Endothelial cell of umbilical vein (primary cell): ENCODE results near the gene ADAMTSL2. TPM values are rescaled to one million over a fixed set of nuclear protein-coding genes. Genes with fewer than 3 reads are reported as not detected.

ENCODE experiments used
- BruUV-seq: library from RNA; stranded (reverse); fragments of 400-500 nt; replicated peaks from 2 replicates; lab custom pipeline; 2021; lab: Mats Ljungman, UMichigan
- CTCF ChIA-PET: fragments of 300-600, 350-600 bp; sonication (Branson Sonifier 250); formaldehyde crosslinking; loops from one replicate; lab custom pipeline; 2021; ENCODE audit warnings: antibody characterized with exemption, inconsistent platforms; lab: Charles Lee
- POLR2A ChIA-PET: fragments of 300-600, 350-600 bp; sonication (Branson Sonifier 250); formaldehyde crosslinking; loops from one replicate; lab custom pipeline; 2021; ENCODE audit warnings: antibody characterized with exemption, inconsistent platforms; lab: Charles Lee
- DNase-seq: peaks from one replicate; pipeline ENCODE4 v3.0.0-alpha.2; 2011; ENCODE audit warnings: low read depth, low spot score
- FAIRE-seq: peaks from 2 replicates; lab custom pipeline; 2011; peaks lifted over from hg19 to GRCh38; lab: Jason Lieb, UNC
- H2AFZ ChIP-seq: 2 replicates; pipeline ENCODE4 v1.6.0; 2012; ENCODE audit warnings: low read depth, low read length, control low read depth, inconsistent platforms
- H3K27ac ChIP-seq: 2 replicates; pipeline ENCODE4 v1.5.1; 2011; ENCODE audit warnings: low read depth, mild to moderate bottlenecking, control low read depth, low read length, moderate library complexity; ENCODE audit not compliant: insufficient read depth
- H3K27me3 ChIP-seq, 2 experiments: 2 replicates each; pipeline versions ENCODE4 v1.6.0 to v1.6.1; 2011; ENCODE audit warnings: low read length in 2 of 2, mixed read lengths in 1 of 2; ENCODE audit not compliant: control insufficient read depth in 2 of 2, insufficient read depth in 2 of 2
- H3K36me3 ChIP-seq, 2 experiments: 2 replicates in 1 of 2; 3 replicates in 1 of 2; pipeline ENCODE4 v1.5.1; 2011; ENCODE audit warnings: low read length in 2 of 2, mild to moderate bottlenecking in 1 of 2, moderate library complexity in 1 of 2; ENCODE audit not compliant: control insufficient read depth in 2 of 2, insufficient read depth in 2 of 2; ENCODE audit errors: extremely low read depth in 1 of 2
- H3K4me1 ChIP-seq: 3 replicates; pipeline ENCODE4 v1.5.1; 2011; ENCODE audit warnings: mild to moderate bottlenecking, low read length; ENCODE audit not compliant: control insufficient read depth, insufficient read depth; ENCODE audit errors: extremely low read depth
- H3K4me2 ChIP-seq: 2 replicates; pipeline ENCODE4 v1.6.1; 2011; ENCODE audit warnings: low read length, control low read depth, mixed read lengths; ENCODE audit not compliant: insufficient read depth
- H3K4me3 ChIP-seq, 3 experiments: fragments of 200-600 bp in 1 of 3; sonication (generic), shearing (Covaris generic) in 1 of 3; replicated peaks in 1 of 3; 2 replicates each; pipeline ENCODE4 v1.5.1; 2011 to 2016; ENCODE audit warnings: control low read depth in 3 of 3, low read length in 3 of 3, mild to moderate bottlenecking in 2 of 3, inconsistent platforms in 1 of 3, low read depth in 1 of 3, moderate library complexity in 1 of 3; ENCODE audit not compliant: insufficient read depth in 1 of 3
- H3K79me2 ChIP-seq: 2 replicates; pipeline ENCODE4 v1.6.0; 2012; ENCODE audit warnings: low read length, inconsistent platforms; ENCODE audit not compliant: control insufficient read depth, insufficient read depth
- H3K9ac ChIP-seq: replicated peaks from 2 replicates; pipeline ENCODE3; 2011; ENCODE audit warnings: low read length, control low read depth; ENCODE audit not compliant: insufficient read depth; ENCODE audit errors: extremely low read depth
- H3K9me1 ChIP-seq: replicated peaks from 3 replicates; pipeline ENCODE4 v1.6.0; 2011; ENCODE audit warnings: mild to moderate bottlenecking, low read length; ENCODE audit not compliant: control insufficient read depth, insufficient read depth; ENCODE audit errors: extremely low read depth
- H3K9me3 ChIP-seq: replicated peaks from 2 replicates; pipeline ENCODE4 v1.5.1; 2012; ENCODE audit warnings: low read length, inconsistent platforms; ENCODE audit not compliant: control insufficient read depth, insufficient read depth
- H4K20me1 ChIP-seq: replicated peaks from 2 replicates; pipeline ENCODE3; 2011; ENCODE audit warnings: mild to moderate bottlenecking, low read length; ENCODE audit not compliant: control insufficient read depth, insufficient read depth; ENCODE audit errors: extremely low read depth
- CTCF ChIP-seq, 2 donors: IDR thresholded peaks; 1 replicate in 1 of 2; 2 replicates in 1 of 2; pipeline ENCODE4 v1.5.1; 2011; ENCODE audit warnings: low read length in 2 of 2, mild to moderate bottlenecking in 2 of 2, moderate library complexity in 2 of 2, control low read depth in 1 of 2, inconsistent platforms in 1 of 2, low read depth in 1 of 2; ENCODE audit not compliant: insufficient read depth in 1 of 2; ENCODE audit errors: extremely low read depth in 1 of 2
- EZH2 ChIP-seq: IDR thresholded peaks from 2 replicates; pipeline ENCODE4 v1.6.1; 2012; ENCODE audit warnings: borderline replicate concordance, low read depth, mild to moderate bottlenecking, moderate library complexity, low read length, inconsistent platforms; ENCODE audit not compliant: severe bottlenecking
- FOS ChIP-seq: IDR thresholded peaks from 2 replicates; pipeline ENCODE4 v1.6.1; 2011; ENCODE audit warnings: mild to moderate bottlenecking, low read length, moderate library complexity, borderline replicate concordance; ENCODE audit not compliant: insufficient read depth
- GATA2 ChIP-seq: IDR thresholded peaks from 2 replicates; pipeline ENCODE4 v1.7.0; 2011; ENCODE audit warnings: low read depth, mild to moderate bottlenecking, moderate library complexity, mixed read lengths, low read length; ENCODE audit not compliant: insufficient read length, insufficient read depth
- JUN ChIP-seq: IDR thresholded peaks from 2 replicates; pipeline ENCODE4 v1.6.1; 2011; ENCODE audit warnings: borderline replicate concordance, low read depth; ENCODE audit not compliant: insufficient read length, insufficient read depth
- MAX ChIP-seq: IDR thresholded peaks from 2 replicates; pipeline ENCODE4 v1.6.1; 2011; ENCODE audit not compliant: insufficient read depth, insufficient read length
- MYC ChIP-seq: IDR thresholded peaks from one replicate; pipeline ENCODE4 v1.6.1; 2011; ENCODE audit warnings: mild to moderate bottlenecking, low read depth, low read length
- POLR2A ChIP-seq: IDR thresholded peaks from 2 replicates; pipeline ENCODE4 v1.6.1; 2012; ENCODE audit warnings: low read depth, mild to moderate bottlenecking, control low read depth, low read length
- POLR2AphosphoS5 ChIP-seq: IDR thresholded peaks from 2 replicates; pipeline ENCODE4 v1.6.1; 2012; ENCODE audit warnings: low read depth, mild to moderate bottlenecking, control low read depth, low read length, moderate library complexity; ENCODE audit not compliant: insufficient read depth
- dilution Hi-C: fragments of 300-500 bp; cut with MboI; formaldehyde crosslinking; loops from one replicate; pipeline ENCODE4 v1.15.0; 2019; ENCODE audit warnings: low sequenced_read_pairs; ENCODE audit not compliant: extremely low pct_ligation_motif_present
- intact Hi-C: fragments of 100-400 bp; cut with micrococcal nuclease; formaldehyde crosslinking; loops from one replicate; pipeline ENCODE4 v1.10.0; 2022
- polyA plus RNA-seq, 4 experiments: library from polyadenylated mRNA; depleted of rRNA in 3 of 4; stranded (reverse) in 3 of 4; unstranded in 1 of 4; fragments of >200 nt; gene quantifications; 2 replicates each; pipeline versions ENCODE4 v1.2.1 to v1.2.3, GENCODE V29; 2011 to 2012; ENCODE audit warnings: missing spikeins in 1 of 4
- total RNA-seq: library from RNA; stranded (reverse); gene quantifications from 2 replicates; pipeline ENCODE4 v1.2.3, GENCODE V29; 2021

ADAMTSL2 gene
- total and polyA plus RNA-seq, 2 donors (not counting 3 experiments of a cell fraction or from before 2014, with no cell fraction given): not detected

- BruUV-seq: no TSS peak
- Histone ChIP-seq H3K36me3 (no peaks in the 10 kb centered on the region), H4K20me1 (no peaks in the 10 kb centered on the region), H3K9me3 (no peaks in the 10 kb centered on the region), H3K79me2 (no peaks in the 10 kb centered on the region), H3K4me2 (no peak overlapping the region), H2AFZ (no peak overlapping the region), H3K27ac (no peak overlapping the region), H3K9ac (no peak overlapping the region), H3K27me3 (no peaks in the 10 kb centered on the region), H3K9me1 (no peaks in the 10 kb centered on the region), H3K4me1 (no peaks in the 10 kb centered on the region), H3K4me3 (no peak overlapping the region)
- ChIA-PET POLR2A (no interaction called here), CTCF (no interaction called here)
- DNase-seq (no peak), FAIRE-seq (no peak)
- TF ChIP-seq FOS: no peak
- no peak for TF ChIP-seq POLR2AphosphoS5
- no peak for TF ChIP-seq GATA2
- TF ChIP-seq POLR2A: no peak
- no peak for TF ChIP-seq CTCF (IDR thresholded peaks at IDR 0.05; ENCODE audit: extremely low read depth in 1 of 2, insufficient read depth in 1 of 2, low read depth in 1 of 2, low read length in 2 of 2)
- TF ChIP-seq MAX: no peak
- no peak for TF ChIP-seq MYC
- no peak for TF ChIP-seq JUN
- TF ChIP-seq EZH2: no peak
- intact Hi-C loops: no loop called here
- dilution Hi-C loops: no loop called here
Observed at GRCh38 chr9:133568186-133568585, 33.7 kb downstream of the ADAMTSL2 start.
